ENCODE results near the gene RGS6.

RGS6 gene

DNA sequence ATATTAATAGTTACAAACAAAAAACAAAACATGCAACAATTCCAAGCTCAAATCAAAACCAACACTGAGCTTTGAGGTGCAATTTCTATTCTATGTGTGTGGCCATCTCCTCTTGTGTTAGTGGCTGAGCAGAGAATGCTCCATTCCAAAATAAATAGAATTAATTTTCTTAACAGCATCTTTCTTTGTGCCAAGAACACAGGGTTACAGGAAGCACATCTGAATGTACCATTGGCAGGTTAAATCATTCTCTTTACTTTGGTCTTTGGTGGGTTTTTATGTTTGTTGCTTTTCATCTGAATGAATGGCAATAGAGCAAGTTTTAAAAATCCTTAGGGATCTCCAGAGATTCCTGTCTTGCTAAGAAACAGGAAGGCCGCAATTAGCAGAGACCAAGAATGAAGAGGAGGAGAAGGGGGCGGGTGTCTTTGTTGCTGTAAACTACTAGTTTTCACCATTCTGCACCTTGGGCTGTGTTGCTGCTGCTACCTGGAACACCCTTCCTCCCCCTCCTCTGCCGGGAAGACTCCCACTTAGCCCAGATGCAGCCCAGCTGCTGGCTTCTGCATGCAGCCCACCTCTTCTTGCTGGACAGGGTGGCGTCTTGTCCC lies 165.0 kb downstream of the RGS6 start:
- Histone ChIP-seq H3K9me3 (ENCODE audit: insufficient read depth, low read length) (no peaks in the 10 kb centered on the region), H3K4me3 (ENCODE audit: insufficient read length, low read depth) (no peak overlapping the region), H3K9ac (ENCODE audit: insufficient read length, low read depth) (no peak overlapping the region), H3K27me3 (ENCODE audit: insufficient read depth, insufficient read length) (no peaks in the 10 kb centered on the region), H3K36me3 (ENCODE audit: insufficient read depth, insufficient read length, low read length) (no peaks in the 10 kb centered on the region), H3K4me1 (ENCODE audit: insufficient read depth, insufficient read length) (no peaks in the 10 kb centered on the region)
- DNase-seq (ENCODE audit: low read depth, low spot score): no peak
- TF ChIP-seq ZNF274 (IDR thresholded peaks at IDR 0.05; ENCODE audit: low read depth, low read length) (no peak), SUZ12 (IDR thresholded peaks at IDR 0.05; ENCODE audit: extremely low read depth, insufficient read depth, insufficient read length) (no peak), YY1 (IDR thresholded peaks at IDR 0.05; ENCODE audit: insufficient read depth, insufficient read length) (no peak)

DNA sequence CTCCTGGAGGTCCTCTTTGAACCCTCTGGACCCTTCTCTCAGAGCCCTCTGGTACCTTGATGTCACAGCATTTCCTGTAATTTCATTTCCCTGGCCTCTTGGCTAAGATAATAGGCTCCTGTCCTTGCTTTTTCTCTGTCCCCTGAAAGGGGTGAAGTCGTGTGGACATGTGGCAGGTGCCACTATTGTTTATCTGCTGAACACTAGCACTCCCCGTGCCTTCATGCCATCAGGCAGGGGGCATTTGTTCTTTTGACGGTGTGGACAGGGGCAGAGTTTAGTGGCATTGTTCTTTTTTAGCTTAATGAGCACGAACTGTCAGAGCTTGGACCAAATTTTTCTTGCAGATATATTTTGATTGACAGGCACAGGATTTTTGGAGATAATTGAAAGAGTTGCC lies 166.0 kb downstream of the RGS6 start:
- TF ChIP-seq SUZ12 (IDR thresholded peaks at IDR 0.05; ENCODE audit: extremely low read depth, insufficient read depth, insufficient read length): no peak
- no peak for TF ChIP-seq YY1 (IDR thresholded peaks at IDR 0.05; ENCODE audit: insufficient read depth, insufficient read length)
- TF ChIP-seq ZNF274 (IDR thresholded peaks at IDR 0.05; ENCODE audit: low read depth, low read length): no peak
- DNase-seq (ENCODE audit: low read depth, low spot score): no peak
- H3K27me3 ChIP-seq (ENCODE audit: insufficient read depth, insufficient read length): no peaks in the 10 kb centered on the region

DNA sequence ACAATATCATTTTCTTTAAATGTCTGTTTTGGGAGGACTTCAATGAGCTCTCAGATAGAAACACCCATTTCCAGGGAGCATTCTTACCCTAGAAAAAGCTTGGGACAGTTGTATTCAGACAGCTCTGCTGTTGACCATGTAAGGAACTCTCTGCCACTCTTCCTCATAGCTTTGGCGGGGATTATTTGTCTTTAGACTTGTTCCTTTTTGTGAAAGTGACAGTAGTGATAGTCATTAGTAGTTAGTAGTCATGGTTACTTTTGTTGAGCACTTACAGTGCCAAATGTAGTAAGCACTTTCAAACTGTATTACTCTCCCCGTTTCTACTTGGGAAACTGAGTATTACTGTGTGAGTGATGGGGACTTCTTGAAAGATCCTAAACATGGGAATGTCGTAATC lies 167.3 kb downstream of the RGS6 start:
- H3K36me3 ChIP-seq (ENCODE audit: insufficient read depth, insufficient read length, low read length): no peaks in the 10 kb centered on the region
- H3K4me1 ChIP-seq (ENCODE audit: insufficient read depth, insufficient read length): no peaks in the 10 kb centered on the region
- TF ChIP-seq ZNF274 (IDR thresholded peaks at IDR 0.05; ENCODE audit: low read depth, low read length) (no peak), YY1 (IDR thresholded peaks at IDR 0.05; ENCODE audit: insufficient read depth, insufficient read length) (no peak), SUZ12 (IDR thresholded peaks at IDR 0.05; ENCODE audit: extremely low read depth, insufficient read depth, insufficient read length) (no peak)
- no peaks in the 10 kb centered on the region for H3K27me3 ChIP-seq (ENCODE audit: insufficient read depth, insufficient read length)
- no peak overlapping the region for H3K9ac ChIP-seq (ENCODE audit: insufficient read length, low read depth)
- H3K4me3 ChIP-seq (ENCODE audit: insufficient read length, low read depth): no peak overlapping the region
- no peak for DNase-seq (ENCODE audit: low read depth, low spot score)
- no peaks in the 10 kb centered on the region for H3K9me3 ChIP-seq (ENCODE audit: insufficient read depth, low read length)

More for the DNA sequence above, 166.0 kb downstream of the RGS6 start:
- H3K4me1 ChIP-seq (ENCODE audit: insufficient read depth, insufficient read length): no peaks in the 10 kb centered on the region
- no peaks in the 10 kb centered on the region for H3K9me3 ChIP-seq (ENCODE audit: insufficient read depth, low read length)
- no peak overlapping the region for H3K9ac ChIP-seq (ENCODE audit: insufficient read length, low read depth)
- no peaks in the 10 kb centered on the region for H3K36me3 ChIP-seq (ENCODE audit: insufficient read depth, insufficient read length, low read length)
- no peak overlapping the region for H3K4me3 ChIP-seq (ENCODE audit: insufficient read length, low read depth)

DNA sequence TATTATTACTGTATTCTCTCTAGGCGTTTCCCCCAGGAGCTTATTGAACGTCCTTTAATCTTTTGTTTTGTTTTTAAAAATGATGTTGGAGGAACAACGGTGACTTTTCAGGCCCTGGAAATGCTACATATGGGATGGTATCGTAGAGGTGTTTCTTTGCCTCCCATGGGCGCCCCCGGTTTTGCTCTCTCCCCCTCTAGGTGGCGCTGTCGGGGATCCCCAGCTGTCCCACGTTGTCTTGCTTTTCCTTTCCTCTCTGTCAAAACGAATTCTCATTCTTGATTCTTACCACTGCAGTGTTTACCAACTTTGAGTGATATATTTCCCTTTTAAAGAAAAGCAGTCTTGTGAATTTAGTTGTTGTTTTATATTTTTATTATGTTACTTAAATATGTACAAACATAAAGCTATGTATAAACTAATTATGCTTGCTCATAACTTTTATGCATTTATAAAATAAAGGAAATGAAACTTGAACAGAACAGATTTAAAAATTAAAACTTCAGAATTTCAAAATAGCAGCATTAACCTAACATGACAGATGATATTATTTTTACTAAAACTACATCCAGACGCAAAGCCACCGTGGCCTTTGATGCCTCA lies 171.9 kb downstream of the RGS6 start:
- H3K4me3 ChIP-seq (ENCODE audit: insufficient read length, low read depth): no peak overlapping the region
- TF ChIP-seq ZNF274 (IDR thresholded peaks at IDR 0.05; ENCODE audit: low read depth, low read length) (no peak), SUZ12 (IDR thresholded peaks at IDR 0.05; ENCODE audit: extremely low read depth, insufficient read depth, insufficient read length) (no peak), YY1 (IDR thresholded peaks at IDR 0.05; ENCODE audit: insufficient read depth, insufficient read length) (no peak)
- no peak overlapping the region for H3K9ac ChIP-seq (ENCODE audit: insufficient read length, low read depth)
- H3K36me3 ChIP-seq (ENCODE audit: insufficient read depth, insufficient read length, low read length): no peaks in the 10 kb centered on the region
- no peaks in the 10 kb centered on the region for H3K27me3 ChIP-seq (ENCODE audit: insufficient read depth, insufficient read length)
- H3K4me1 ChIP-seq (ENCODE audit: insufficient read depth, insufficient read length): no peaks in the 10 kb centered on the region
- peak; percentile 9 for DNase-seq (ENCODE audit: low read depth, low spot score)
- H3K9me3 ChIP-seq (ENCODE audit: insufficient read depth, low read length): no peaks in the 10 kb centered on the region

DNA sequence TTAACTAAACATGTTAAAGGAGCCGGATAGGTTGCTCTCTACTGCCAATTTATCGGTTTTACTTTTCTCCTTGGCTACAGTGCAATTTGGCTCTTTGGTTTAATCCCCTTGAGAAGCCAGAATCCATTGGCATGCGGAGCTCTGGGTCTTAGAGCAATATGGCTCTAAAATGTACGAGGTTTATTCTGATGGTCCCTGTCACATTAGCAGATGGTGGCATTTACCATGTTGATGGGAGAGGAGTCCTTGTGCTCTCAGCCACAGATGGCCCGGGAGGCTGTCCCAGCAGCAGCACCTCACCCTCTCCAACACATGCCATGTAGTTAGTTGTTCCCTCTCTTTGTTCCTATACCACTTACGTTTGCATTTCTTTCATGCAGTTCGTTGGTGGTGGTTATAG lies 179.7 kb downstream of the RGS6 start:
- no peaks in the 10 kb centered on the region for H3K27me3 ChIP-seq (ENCODE audit: insufficient read depth, insufficient read length)
- H3K4me1 ChIP-seq (ENCODE audit: insufficient read depth, insufficient read length): no peaks in the 10 kb centered on the region
- no peaks in the 10 kb centered on the region for H3K36me3 ChIP-seq (ENCODE audit: insufficient read depth, insufficient read length, low read length)
- no peak overlapping the region for H3K9ac ChIP-seq (ENCODE audit: insufficient read length, low read depth)
- DNase-seq (ENCODE audit: low read depth, low spot score): no peak
- H3K9me3 ChIP-seq (ENCODE audit: insufficient read depth, low read length): no peaks in the 10 kb centered on the region
- TF ChIP-seq SUZ12 (IDR thresholded peaks at IDR 0.05; ENCODE audit: extremely low read depth, insufficient read depth, insufficient read length): no peak
- no peak overlapping the region for H3K4me3 ChIP-seq (ENCODE audit: insufficient read length, low read depth)

DNA sequence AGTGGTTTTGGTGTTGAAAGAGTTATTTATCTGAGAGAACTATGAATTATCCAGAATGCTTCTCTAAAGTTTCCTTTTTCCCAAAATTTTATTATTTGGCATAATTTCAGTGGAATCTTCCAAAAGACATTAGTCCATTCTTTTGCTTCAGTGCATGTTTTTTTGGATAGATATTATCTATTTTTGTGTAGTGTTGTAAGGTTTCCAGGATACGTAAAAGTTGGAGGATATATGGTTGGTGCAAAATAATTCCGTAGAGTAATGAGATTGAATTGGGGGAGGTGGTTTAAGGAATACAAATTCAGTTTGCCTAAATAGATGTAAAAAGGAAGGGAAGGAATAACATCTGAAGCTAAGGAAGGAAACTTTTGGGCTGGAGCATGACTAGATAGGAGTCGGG lies 186.6 kb downstream of the RGS6 start:
- TF ChIP-seq YY1 (IDR thresholded peaks at IDR 0.05; ENCODE audit: insufficient read depth, insufficient read length) (no peak), ZNF274 (IDR thresholded peaks at IDR 0.05; ENCODE audit: low read depth, low read length) (no peak), SUZ12 (IDR thresholded peaks at IDR 0.05; ENCODE audit: extremely low read depth, insufficient read depth, insufficient read length) (no peak)
- Histone ChIP-seq H3K36me3 (ENCODE audit: insufficient read depth, insufficient read length, low read length) (no peaks in the 10 kb centered on the region), H3K9me3 (ENCODE audit: insufficient read depth, low read length) (no peaks in the 10 kb centered on the region), H3K4me1 (ENCODE audit: insufficient read depth, insufficient read length) (no peaks in the 10 kb centered on the region), H3K27me3 (ENCODE audit: insufficient read depth, insufficient read length) (no peaks in the 10 kb centered on the region), H3K4me3 (ENCODE audit: insufficient read length, low read depth) (no peak overlapping the region), H3K9ac (ENCODE audit: insufficient read length, low read depth) (no peak overlapping the region)
- no peak for DNase-seq (ENCODE audit: low read depth, low spot score)

DNA sequence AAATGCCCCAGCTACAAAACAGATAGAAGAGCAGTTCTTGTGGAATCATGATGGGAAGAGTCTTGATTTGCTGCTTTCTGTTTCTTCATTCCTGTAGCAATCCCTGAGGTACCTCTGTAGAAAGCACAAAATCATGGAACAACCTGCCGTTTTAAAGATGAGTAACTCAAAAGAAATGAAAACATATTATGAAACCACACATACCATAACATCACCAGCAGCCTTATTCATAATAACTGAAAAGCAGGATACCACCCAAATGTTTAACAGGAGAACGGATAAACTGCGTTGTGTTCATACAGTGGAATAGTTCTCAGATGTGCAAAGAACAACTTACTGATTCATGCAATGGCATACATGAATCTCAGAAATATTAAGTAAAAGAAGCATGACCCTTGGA lies 188.1 kb downstream of the RGS6 start:
- Histone ChIP-seq H3K4me1 (ENCODE audit: insufficient read depth, insufficient read length) (no peaks in the 10 kb centered on the region), H3K27me3 (ENCODE audit: insufficient read depth, insufficient read length) (no peaks in the 10 kb centered on the region), H3K36me3 (ENCODE audit: insufficient read depth, insufficient read length, low read length) (no peaks in the 10 kb centered on the region), H3K4me3 (ENCODE audit: insufficient read length, low read depth) (no peak overlapping the region), H3K9ac (ENCODE audit: insufficient read length, low read depth) (no peak overlapping the region), H3K9me3 (ENCODE audit: insufficient read depth, low read length) (no peaks in the 10 kb centered on the region)
- no peak for TF ChIP-seq YY1 (IDR thresholded peaks at IDR 0.05; ENCODE audit: insufficient read depth, insufficient read length)
- no peak for TF ChIP-seq ZNF274 (IDR thresholded peaks at IDR 0.05; ENCODE audit: low read depth, low read length)
- no peak for TF ChIP-seq SUZ12 (IDR thresholded peaks at IDR 0.05; ENCODE audit: extremely low read depth, insufficient read depth, insufficient read length)
- no peak for DNase-seq (ENCODE audit: low read depth, low spot score)
